ENCODE data around the gene XYLT1. TPM values are rescaled to one million over a fixed set of nuclear protein-coding genes. Genes with fewer than 3 reads are reported as not detected.

Gene XYLT1
- total and polyA plus RNA-seq, 10 of the 15 experiments (the other 5 are each of a cell fraction or from before 2014, with no cell fraction given) = 0.88 to 14.8 (median 5.8) TPM

DNA sequence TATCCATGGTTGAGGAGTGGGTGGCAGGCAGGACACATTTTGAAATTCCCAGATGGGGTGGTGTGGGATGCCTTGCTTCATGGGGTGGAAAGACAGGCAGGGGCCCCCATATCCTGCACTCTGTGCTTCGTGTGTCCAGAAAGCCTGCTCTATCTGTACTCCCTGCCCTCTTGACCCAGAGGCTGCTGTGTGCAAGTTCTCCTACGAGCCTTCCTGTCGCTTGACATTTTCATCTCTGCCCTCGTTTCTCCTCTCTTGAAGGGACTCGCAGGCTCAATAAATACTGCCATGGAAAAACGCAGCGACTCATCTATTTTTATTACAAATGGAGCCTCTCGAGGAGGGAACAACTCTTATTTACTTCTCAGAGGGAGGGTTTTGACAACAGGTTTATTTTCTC is 254.8 kb downstream of the XYLT1 start:
- FAIRE-seq = no peak
- WGBS (ENCODE audit: insufficient coverage, insufficient replicate concordance, low lambda C conversion rate, missing lambda C conversion rate) = 46% methylated on average over 8 of the region's 8 CpGs
- RAD21 ChIA-PET (ENCODE audit: unreplicated experiment) = no interaction called here
- no peak overlapping the region for H2AFZ ChIP-seq (ENCODE audit: control insufficient read depth, low read depth, low read length)
- SMC1A ChIA-PET (ENCODE audit: uncharacterized antibody, unreplicated experiment) = no interaction called here
- in situ Hi-C loops (cut with MboI) = no loop called here
- H3K4me3 ChIP-seq = no peak overlapping the region
- H4K20me1 ChIP-seq (ENCODE audit: control insufficient read depth, insufficient read depth) = no peaks in the 10 kb centered on the region
- H3K36me3 ChIP-seq (ENCODE audit: control insufficient read depth in 2 of 2, insufficient read depth in 2 of 2, low read length in 1 of 2) = no peaks in the 10 kb centered on the region
- POLR2A ChIA-PET = no interaction called here
- no peaks in the 10 kb centered on the region for H3K4me1 ChIP-seq (ENCODE audit: control insufficient read depth, insufficient read depth, low read length)
- H3K9ac ChIP-seq (ENCODE audit: control insufficient read depth, insufficient read depth, low read length) = no peak overlapping the region
- intact Hi-C loops (cut with micrococcal nuclease; ENCODE audit: unreplicated experiment) = no loop called here
- H3K4me2 ChIP-seq (ENCODE audit: control insufficient read depth, insufficient read depth) = no peak overlapping the region
- TF ChIP-seq POLR2AphosphoS2 (IDR thresholded peaks at IDR 0.05; ENCODE audit: low read depth, low read length) (no peak), CREB1 (IDR thresholded peaks at IDR 0.05; ENCODE audit: low read depth) (no peak), EED (IDR thresholded peaks at IDR 0.05; ENCODE audit: low read depth) (no peak), ASH2L (IDR thresholded peaks at IDR 0.05; ENCODE audit: borderline replicate concordance, low read depth) (no peak), NFXL1 (IDR thresholded peaks at IDR 0.05; ENCODE audit: borderline replicate concordance) (no peak), MTA2 (IDR thresholded peaks at IDR 0.05; ENCODE audit: low read depth) (no peak), NR2C2 (IDR thresholded peaks at IDR 0.05; ENCODE audit: borderline replicate concordance, control insufficient read depth, insufficient read length, low read depth) (no peak)
- no peaks in the 10 kb centered on the region for H3K27me3 ChIP-seq (replicated peaks in 1 of 2; ENCODE audit: control insufficient read depth in 2 of 2, insufficient read depth in 2 of 2, low read length in 1 of 2)
- no peak for ATAC-seq
- H3K79me2 ChIP-seq (ENCODE audit: control insufficient read depth, insufficient read depth, low read length) = no peaks in the 10 kb centered on the region
- BruUV-seq (replicated peaks) = no TSS peak
- H3K9me3 ChIP-seq (replicated peaks; ENCODE audit: control insufficient read depth, insufficient read depth, low read length) = peaks cover 1% of the 10 kb centered on the region; the same call in 1 of the 3 replicates
- CTCF ChIA-PET = no interaction called here
- no peak overlapping the region for H3K27ac ChIP-seq (ENCODE audit: control insufficient read depth, insufficient read depth)
- no peak for DNase-seq (ENCODE audit: low read depth, low spot score)

DNA sequence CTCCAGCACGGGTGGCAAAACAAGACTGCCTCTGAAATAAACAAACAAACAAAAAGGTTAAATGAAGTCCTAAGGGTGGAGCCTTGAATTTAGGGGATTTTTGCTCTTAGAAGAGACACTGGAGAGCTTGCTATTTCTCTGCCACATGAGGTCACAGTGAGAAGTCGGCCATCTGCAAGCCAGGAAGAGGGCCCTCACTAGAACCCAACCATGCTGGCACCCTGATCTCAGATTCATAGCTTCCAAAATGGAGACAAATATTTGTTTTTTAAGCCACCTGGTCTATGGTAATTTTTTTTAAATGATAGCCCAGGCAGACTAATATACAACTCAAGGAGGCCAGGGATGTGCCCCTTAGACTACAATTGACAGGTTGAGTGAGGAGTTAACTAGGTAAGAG is 255.5 kb downstream of the XYLT1 start:
- FAIRE-seq (no peak), DNase-seq (ENCODE audit: low read depth, low spot score) (no peak), ATAC-seq (no peak)
- Histone ChIP-seq H4K20me1 (ENCODE audit: control insufficient read depth, insufficient read depth) (no peaks in the 10 kb centered on the region), H3K4me3 (no peak overlapping the region), H3K79me2 (ENCODE audit: control insufficient read depth, insufficient read depth, low read length) (no peaks in the 10 kb centered on the region), H3K27me3 (replicated peaks in 1 of 2; ENCODE audit: control insufficient read depth in 2 of 2, insufficient read depth in 2 of 2, low read length in 1 of 2) (no peaks in the 10 kb centered on the region), H3K4me2 (ENCODE audit: control insufficient read depth, insufficient read depth) (no peak overlapping the region), H3K36me3 (ENCODE audit: control insufficient read depth in 2 of 2, insufficient read depth in 2 of 2, low read length in 1 of 2) (no peaks in the 10 kb centered on the region), H3K4me1 (ENCODE audit: control insufficient read depth, insufficient read depth, low read length) (no peaks in the 10 kb centered on the region), H3K27ac (ENCODE audit: control insufficient read depth, insufficient read depth) (no peak overlapping the region), H2AFZ (ENCODE audit: control insufficient read depth, low read depth, low read length) (no peak overlapping the region), H3K9me3 (replicated peaks; ENCODE audit: control insufficient read depth, insufficient read depth, low read length) (peaks cover 1% of the 10 kb centered on the region; the same call in 1 of the 3 replicates), H3K9ac (ENCODE audit: control insufficient read depth, insufficient read depth, low read length) (no peak overlapping the region)
- BruUV-seq (replicated peaks) = no TSS peak
- ChIA-PET CTCF (interaction anchor here (1.5 kb wide), 1 partner anchor 354 kb away, joined by 3 read pairs; no protein-coding TSS in a partner anchor), RAD21 (ENCODE audit: unreplicated experiment) (no interaction called here), POLR2A (no interaction called here), SMC1A (ENCODE audit: uncharacterized antibody, unreplicated experiment) (no interaction called here)
- 49% methylated on average over 2 of the region's 2 CpGs for WGBS (ENCODE audit: insufficient coverage, insufficient replicate concordance, low lambda C conversion rate, missing lambda C conversion rate)
- in situ Hi-C loops (cut with MboI) (no loop called here), intact Hi-C loops (cut with micrococcal nuclease; ENCODE audit: unreplicated experiment) (no loop called here)
- TF ChIP-seq MXI1 (IDR thresholded peaks at IDR 0.05; ENCODE audit: low read depth, low read length) (no peak), NFYA (IDR thresholded peaks at IDR 0.05; ENCODE audit: borderline replicate concordance, low read depth, low read length) (no peak), SKIL (IDR thresholded peaks at IDR 0.05; ENCODE audit: low read depth, poor library complexity, severe bottlenecking) (no peak)
- TF ChIP-seq, protein P1, sequence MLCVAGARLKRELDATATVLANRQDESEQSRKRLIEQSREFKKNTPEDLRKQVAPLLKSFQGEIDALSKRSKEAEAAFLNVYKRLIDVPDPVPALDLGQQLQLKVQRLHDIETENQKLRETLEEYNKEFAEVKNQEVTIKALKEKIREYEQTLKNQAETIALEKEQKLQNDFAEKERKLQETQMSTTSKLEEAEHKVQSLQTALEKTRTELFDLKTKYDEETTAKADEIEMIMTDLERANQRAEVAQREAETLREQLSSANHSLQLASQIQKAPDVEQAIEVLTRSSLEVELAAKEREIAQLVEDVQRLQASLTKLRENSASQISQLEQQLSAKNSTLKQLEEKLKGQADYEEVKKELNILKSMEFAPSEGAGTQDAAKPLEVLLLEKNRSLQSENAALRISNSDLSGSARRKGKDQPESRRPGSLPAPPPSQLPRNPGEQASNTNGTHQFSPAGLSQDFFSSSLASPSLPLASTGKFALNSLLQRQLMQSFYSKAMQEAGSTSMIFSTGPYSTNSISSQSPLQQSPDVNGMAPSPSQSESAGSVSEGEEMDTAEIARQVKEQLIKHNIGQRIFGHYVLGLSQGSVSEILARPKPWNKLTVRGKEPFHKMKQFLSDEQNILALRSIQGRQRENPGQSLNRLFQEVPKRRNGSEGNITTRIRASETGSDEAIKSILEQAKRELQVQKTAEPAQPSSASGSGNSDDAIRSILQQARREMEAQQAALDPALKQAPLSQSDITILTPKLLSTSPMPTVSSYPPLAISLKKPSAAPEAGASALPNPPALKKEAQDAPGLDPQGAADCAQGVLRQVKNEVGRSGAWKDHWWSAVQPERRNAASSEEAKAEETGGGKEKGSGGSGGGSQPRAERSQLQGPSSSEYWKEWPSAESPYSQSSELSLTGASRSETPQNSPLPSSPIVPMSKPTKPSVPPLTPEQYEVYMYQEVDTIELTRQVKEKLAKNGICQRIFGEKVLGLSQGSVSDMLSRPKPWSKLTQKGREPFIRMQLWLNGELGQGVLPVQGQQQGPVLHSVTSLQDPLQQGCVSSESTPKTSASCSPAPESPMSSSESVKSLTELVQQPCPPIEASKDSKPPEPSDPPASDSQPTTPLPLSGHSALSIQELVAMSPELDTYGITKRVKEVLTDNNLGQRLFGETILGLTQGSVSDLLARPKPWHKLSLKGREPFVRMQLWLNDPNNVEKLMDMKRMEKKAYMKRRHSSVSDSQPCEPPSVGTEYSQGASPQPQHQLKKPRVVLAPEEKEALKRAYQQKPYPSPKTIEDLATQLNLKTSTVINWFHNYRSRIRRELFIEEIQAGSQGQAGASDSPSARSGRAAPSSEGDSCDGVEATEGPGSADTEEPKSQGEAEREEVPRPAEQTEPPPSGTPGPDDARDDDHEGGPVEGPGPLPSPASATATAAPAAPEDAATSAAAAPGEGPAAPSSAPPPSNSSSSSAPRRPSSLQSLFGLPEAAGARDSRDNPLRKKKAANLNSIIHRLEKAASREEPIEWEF (IDR thresholded peaks at IDR 0.05; ENCODE audit: insufficient replicate concordance, low read depth, low read length) = no peak

Data from GM12878 (cell line).